ENCODE data around the gene BCL11B.

Gene BCL11B

GRCh38 chr14:99120526-99121318 is 151.3 kb downstream of the BCL11B start:
- no peak for DNase-seq (ENCODE audit: low read depth, low spot score)

GRCh38 chr14:99119554-99120525 is 152.2 kb downstream of the BCL11B start:
- no peak for DNase-seq (ENCODE audit: low read depth, low spot score)

All from activated naive CD8-positive, alpha-beta T cell treated with anti-CD3 and anti-CD28 coated beads, Interleukin-2, amount 50 U/mL, for 16 hours (primary cell).